Duodenal mucosa (tissue), 2 donors: ENCODE measurements around the gene SLC6A19.
A peak's percentile ranks its signal among the peaks of the same experiment; 100 is the strongest.
"Not testable (repeated sequence)": the region's sequence is repeated elsewhere in the genome, so short reads cannot be mapped to it uniquely, and the experiment has no call there.

ENCODE experiments used
- H3K27ac ChIP-seq: one replicate; pipeline ENCODE4 v1.7.0; 2013; ENCODE audit warnings: low read depth, low read length
- H3K27me3 ChIP-seq, 2 donors: one replicate each; pipeline ENCODE4 v1.7.0; 2013; ENCODE audit warnings: low read length in 2 of 2, control low read depth in 1 of 2; ENCODE audit not compliant: insufficient read depth in 2 of 2, control insufficient read depth in 1 of 2
- H3K36me3 ChIP-seq, 2 donors: one replicate each; pipeline ENCODE4 v1.7.0; 2013; ENCODE audit warnings: low read length in 2 of 2, control low read depth in 1 of 2; ENCODE audit not compliant: insufficient read depth in 2 of 2, control insufficient read depth in 1 of 2
- H3K4me1 ChIP-seq, 2 donors: one replicate each; pipeline ENCODE4 v1.7.0; 2013; ENCODE audit warnings: low read length in 2 of 2, control low read depth in 1 of 2; ENCODE audit not compliant: insufficient read depth in 2 of 2, control insufficient read depth in 1 of 2
- H3K4me3 ChIP-seq, 2 donors: one replicate each; pipeline ENCODE4 v1.7.0; 2013; ENCODE audit warnings: low read length in 2 of 2, low read depth in 1 of 2
- H3K9ac ChIP-seq, 2 donors: one replicate each; pipeline ENCODE4 v1.7.0; 2013; ENCODE audit warnings: low read length in 2 of 2, low read depth in 1 of 2
- H3K9me3 ChIP-seq, 2 donors: one replicate each; pipeline ENCODE4 v1.7.0; 2013; ENCODE audit warnings: low read length in 2 of 2, control low read depth in 1 of 2; ENCODE audit not compliant: control insufficient read depth in 1 of 2

The SLC6A19 gene

GRCh38 chr5:1201327-1202025 lies at the start of gene SLC6A19:
Gene SLC6A19, plus strand, starts transcription at chr5:1201595. Its CDS starts 56 bp downstream, at chr5:1201651.
- H3K27me3 ChIP-seq: peaks cover 0 to 3% of the 10 kb centered on the region in 2 donors
- peak within 1 kb of the TSS; percentile 69 to 71 for H3K9ac ChIP-seq

GRCh38 chr5:1152156-1152555 lies 49.2 kb upstream of the SLC6A19 start:
- H3K27me3 ChIP-seq: peaks cover 37% of the 10 kb centered on the region in 2 donors
- peaks cover 2 to 9% of the 10 kb centered on the region in 2 donors for H3K9me3 ChIP-seq
- no peak overlapping the region for H3K4me3 ChIP-seq
- no peak overlapping the region for H3K27ac ChIP-seq
- H3K9ac ChIP-seq: no peak overlapping the region
- H3K36me3 ChIP-seq: no peaks in the 10 kb centered on the region
- H3K4me1 ChIP-seq: peaks cover 0 to 4% of the 10 kb centered on the region in 2 donors

More at GRCh38 chr5:1201327-1202025, at the start of gene SLC6A19:
- Histone ChIP-seq H3K4me1 (peaks cover 21 to 36% of the 10 kb centered on the region in 2 donors), H3K27ac (peak within 1 kb of the TSS; percentile 67), H3K9me3 (no peaks in the 10 kb centered on the region), H3K36me3 (peaks cover 0 to 3% of the 10 kb centered on the region in 2 donors), H3K4me3 (peak within 1 kb of the TSS; percentile 64 to 67)

GRCh38 chr5:1152771-1153282 lies 48.6 kb upstream of the SLC6A19 start:
- H3K9me3 ChIP-seq: peaks cover 2 to 10% of the 10 kb centered on the region in 2 donors
- H3K36me3 ChIP-seq: no peaks in the 10 kb centered on the region
- no peak overlapping the region for H3K9ac ChIP-seq
- no peak overlapping the region for H3K27ac ChIP-seq
- H3K4me3 ChIP-seq: no peak overlapping the region
- peaks cover 0 to 4% of the 10 kb centered on the region in 2 donors for H3K4me1 ChIP-seq
- peaks cover 37 to 42% of the 10 kb centered on the region in 2 donors for H3K27me3 ChIP-seq

- H3K9ac ChIP-seq: no peak overlapping the region
- no peak overlapping the region for H3K27ac ChIP-seq
- no peaks in the 10 kb centered on the region for H3K36me3 ChIP-seq
- peaks cover 2 to 10% of the 10 kb centered on the region in 2 donors for H3K9me3 ChIP-seq
- H3K4me3 ChIP-seq: no peak overlapping the region
- peaks cover 37 to 42% of the 10 kb centered on the region in 2 donors for H3K27me3 ChIP-seq
- peaks cover 0 to 4% of the 10 kb centered on the region in 2 donors for H3K4me1 ChIP-seq
Measured at GRCh38 chr5:1153428-1153827, 48.0 kb upstream of the SLC6A19 start.

GRCh38 chr5:1155191-1156032 lies 46.0 kb upstream of the SLC6A19 start:
- Histone ChIP-seq H3K4me1 (peaks cover 0 to 4% of the 10 kb centered on the region in 2 donors), H3K36me3 (no peaks in the 10 kb centered on the region), H3K27ac (no peak overlapping the region), H3K4me3 (no peak overlapping the region), H3K9me3 (peaks cover 2 to 10% of the 10 kb centered on the region in 2 donors), H3K27me3 (peaks cover 37 to 42% of the 10 kb centered on the region in 2 donors), H3K9ac (no peak overlapping the region)

- peaks cover 3 to 6% of the 10 kb centered on the region in 2 donors for H3K4me1 ChIP-seq
- peaks cover 37 to 42% of the 10 kb centered on the region in 2 donors for H3K27me3 ChIP-seq
- H3K36me3 ChIP-seq: no peaks in the 10 kb centered on the region
- no peak overlapping the region for H3K27ac ChIP-seq
- H3K4me3 ChIP-seq: no peak overlapping the region
- H3K9me3 ChIP-seq: peaks cover 2 to 10% of the 10 kb centered on the region in 2 donors
- no peak overlapping the region for H3K9ac ChIP-seq
Measured at GRCh38 chr5:1156033-1156753, 45.2 kb upstream of the SLC6A19 start.

- no peaks in the 10 kb centered on the region for H3K36me3 ChIP-seq
- H3K27ac ChIP-seq: no peak overlapping the region
- peak overlapping the region in 1 of 2 donors; percentile 6 for H3K9ac ChIP-seq
- H3K9me3 ChIP-seq: peaks cover 2 to 10% of the 10 kb centered on the region in 2 donors
- H3K4me1 ChIP-seq: peaks cover 10 to 13% of the 10 kb centered on the region in 2 donors
- peaks cover 35 to 40% of the 10 kb centered on the region in 2 donors for H3K27me3 ChIP-seq
- H3K4me3 ChIP-seq: no peak overlapping the region
Measured at GRCh38 chr5:1156754-1157460, 44.5 kb upstream of the SLC6A19 start.

GRCh38 chr5:1157461-1157986 lies 43.9 kb upstream of the SLC6A19 start:
- Histone ChIP-seq H3K9ac (peak overlapping the region in 1 of 2 donors; percentile 6), H3K27me3 (peaks cover 28 to 36% of the 10 kb centered on the region in 2 donors), H3K4me1 (peaks cover 15% of the 10 kb centered on the region in 2 donors)
- not testable (repeated sequence) for H3K27ac ChIP-seq, H3K36me3 ChIP-seq, H3K9me3 ChIP-seq, H3K4me3 ChIP-seq
